HG02642 (cell line): ENCODE measurements around the gene ZNF549.
"Not testable (repeated sequence)": the region's sequence is repeated elsewhere in the genome, so short reads cannot be mapped to it uniquely, and the experiment has no call there.

Experiments
- ATAC-seq: cut with Tn5 transposase; IDR thresholded peaks from one replicate; pipeline ENCODE4 v1.9.1; 2021; ENCODE audit warnings: mild to moderate bottlenecking; ENCODE audit not compliant: unreplicated experiment, poor library complexity

Gene ZNF549

GRCh38 chr19:57527136-57527881, at the start of gene ZNF549:
Gene ZNF549, plus strand, starts transcription at chr19:57527356. Its CDS starts 218 bp downstream, at chr19:57527574.
- ATAC-seq: peak; percentile 97

GRCh38 chr19:57487477-57488298, 39.5 kb upstream of the ZNF549 start, which contains the start of gene ZNF419:
Gene ZNF419, plus strand, starts transcription at chr19:57487750. Its CDS starts 201 bp downstream, at chr19:57487951.
- peak; percentile 97 for ATAC-seq

- ATAC-seq: not testable (repeated sequence)
Measured at GRCh38 chr19:57488299-57488644, 38.9 kb upstream of the ZNF549 start.

GRCh38 chr19:57499332-57499679, 27.9 kb upstream of the ZNF549 start:
- ATAC-seq: not testable (repeated sequence)

GRCh38 chr19:57499680-57500395, 27.3 kb upstream of the ZNF549 start, which contains the start of gene ZNF773:
Gene ZNF773, plus strand, starts transcription at chr19:57499938. Its CDS starts 143 bp downstream, at chr19:57500081.
- ATAC-seq: peak; percentile 98

GRCh38 chr19:57500400-57500799, 26.8 kb upstream of the ZNF549 start:
- ATAC-seq: not testable (repeated sequence)

- ATAC-seq: no peak
Measured at GRCh38 chr19:57506163-57506562, 21.0 kb upstream of the ZNF549 start.

GRCh38 chr19:57511484-57511883, 15.7 kb upstream of the ZNF549 start:
- no peak for ATAC-seq

- ATAC-seq: no peak
Measured at GRCh38 chr19:57512845-57513244, 14.3 kb upstream of the ZNF549 start.

GRCh38 chr19:57515255-57515654, 11.9 kb upstream of the ZNF549 start:
- ATAC-seq: no peak

- ATAC-seq: not testable (repeated sequence)
Measured at GRCh38 chr19:57518021-57518420, 9.1 kb upstream of the ZNF549 start.

- ATAC-seq: no peak
Measured at GRCh38 chr19:57537953-57538547, 10.9 kb downstream of the ZNF549 start.

- no peak for ATAC-seq
Measured at GRCh38 chr19:57546513-57546912, 19.4 kb downstream of the ZNF549 start.

GRCh38 chr19:57552432-57552831, 25.3 kb downstream of the ZNF549 start:
- no peak for ATAC-seq

GRCh38 chr19:57557659-57558058, 30.5 kb downstream of the ZNF549 start:
- ATAC-seq: no peak

- no peak for ATAC-seq
Measured at GRCh38 chr19:57558525-57558924, 31.4 kb downstream of the ZNF549 start.

- ATAC-seq: peak; percentile 28
Measured at GRCh38 chr19:57559008-57559403, 31.9 kb downstream of the ZNF549 start.

- peak; percentile 97 for ATAC-seq
Measured at GRCh38 chr19:57559404-57560025, 32.4 kb downstream of the ZNF549 start, which contains the start of gene ZNF550. Gene ZNF550, minus strand, starts transcription at chr19:57559863. Its CDS starts 181 bp downstream, at chr19:57559682.

GRCh38 chr19:57560049-57560491, 32.9 kb downstream of the ZNF549 start:
- peak; percentile 12 for ATAC-seq

GRCh38 chr19:57563547-57563946, 36.4 kb downstream of the ZNF549 start:
- no peak for ATAC-seq
